ENCODE results near the gene HOXD12. TPM values are rescaled to one million over a fixed set of nuclear protein-coding genes. Genes with fewer than 3 reads are reported as not detected.

Gene HOXD12
- polyA plus RNA-seq, 1 donor (not counting 4 experiments of a cell fraction or from before 2014, with no cell fraction given) = not detected

GRCh38 chr2:176105730-176106580, 6.4 kb downstream of the HOXD12 start:
- Histone ChIP-seq H3K27me3 (ENCODE audit: control insufficient read depth, extremely low read depth, insufficient read depth, low read length) (peaks cover 94% of the 10 kb centered on the region), H3K4me2 (ENCODE audit: control insufficient read depth, extremely low read depth, insufficient read depth, low read depth, low read length) (peak overlapping the region; percentile 56), H4K20me1 (ENCODE audit: control insufficient read depth, extremely low read depth, insufficient read depth, low read length) (no peaks in the 10 kb centered on the region), H2AFZ (ENCODE audit: control insufficient read depth, low read length) (no peak overlapping the region), H3K4me1 (ENCODE audit: control insufficient read depth, extremely low read depth, insufficient read depth, low read length) (peaks cover 5% of the 10 kb centered on the region), H3K9me1 (ENCODE audit: control insufficient read depth, extremely low read depth, insufficient read depth, low read length) (no peaks in the 10 kb centered on the region), H3K9ac (ENCODE audit: control insufficient read depth, extremely low read depth, insufficient read depth, low read length) (no peak overlapping the region), H3K36me3 (ENCODE audit: control insufficient read depth in 2 of 2, extremely low read depth in 1 of 2, insufficient read depth in 2 of 2, low read length in 2 of 2) (no peaks in the 10 kb centered on the region), H3K9me3 (ENCODE audit: control insufficient read depth, low read depth, low read length) (no peaks in the 10 kb centered on the region), H3K79me2 (ENCODE audit: control insufficient read depth, insufficient read depth, low read length) (no peaks in the 10 kb centered on the region), H3K4me3 (ENCODE audit: control insufficient read depth in 2 of 3, extremely low read depth in 1 of 3, insufficient read depth in 2 of 3, low read depth in 1 of 3, low read length in 3 of 3) (peak overlapping the region in 2 of 3 experiments; percentile 27 to 48), H3K27ac (ENCODE audit: control insufficient read depth, insufficient read depth, low read length) (no peak overlapping the region)
- FAIRE-seq (no peak), DNase-seq (ENCODE audit: low read depth, low spot score) (no peak)
- dilution Hi-C loops (cut with MboI; ENCODE audit: extremely low pct_ligation_motif_present, low sequenced_read_pairs) = no loop called here
- peak; percentile 38 for TF ChIP-seq EZH2 (IDR thresholded peaks at IDR 0.05; ENCODE audit: low read length)
- TF ChIP-seq CTCF (optimal IDR thresholded peaks at IDR 0.05 in 1 of 3, IDR thresholded peaks at IDR 0.05 in 1 of 3, conservative IDR thresholded peaks at IDR 0.05 in 1 of 3; ENCODE audit: extremely low read depth in 1 of 3, insufficient read depth in 2 of 3, low read length in 3 of 3) = no peak

- FAIRE-seq (no peak), DNase-seq (ENCODE audit: low read depth, low spot score) (no peak)
- H2AFZ ChIP-seq (ENCODE audit: control insufficient read depth, low read length) = no peak within 1 kb of the TSS
- no peak within 1 kb of the TSS for H3K9ac ChIP-seq (ENCODE audit: control insufficient read depth, extremely low read depth, insufficient read depth, low read length)
- dilution Hi-C loops (cut with MboI; ENCODE audit: extremely low pct_ligation_motif_present, low sequenced_read_pairs) = no loop called here
- H4K20me1 ChIP-seq (ENCODE audit: control insufficient read depth, extremely low read depth, insufficient read depth, low read length) = peaks cover 2% of the 10 kb centered on the region
- peak within 1 kb of the TSS; percentile 56 for H3K4me2 ChIP-seq (ENCODE audit: control insufficient read depth, extremely low read depth, insufficient read depth, low read depth, low read length)
- H3K79me2 ChIP-seq (ENCODE audit: control insufficient read depth, insufficient read depth, low read length) = no peaks in the 10 kb centered on the region
- no peak within 1 kb of the TSS for H3K27ac ChIP-seq (ENCODE audit: control insufficient read depth, insufficient read depth, low read length)
- no peaks in the 10 kb centered on the region for H3K9me1 ChIP-seq (ENCODE audit: control insufficient read depth, extremely low read depth, insufficient read depth, low read length)
- H3K27me3 ChIP-seq (ENCODE audit: control insufficient read depth, extremely low read depth, insufficient read depth, low read length) = peaks cover 94% of the 10 kb centered on the region
- peak within 1 kb of the TSS; percentile 14 to 48 (median 43) for H3K4me3 ChIP-seq (ENCODE audit: control insufficient read depth in 2 of 3, extremely low read depth in 1 of 3, insufficient read depth in 2 of 3, low read depth in 1 of 3, low read length in 3 of 3)
- no peaks in the 10 kb centered on the region for H3K36me3 ChIP-seq (ENCODE audit: control insufficient read depth in 2 of 2, extremely low read depth in 1 of 2, insufficient read depth in 2 of 2, low read length in 2 of 2)
- H3K4me1 ChIP-seq (ENCODE audit: control insufficient read depth, extremely low read depth, insufficient read depth, low read length) = peaks cover 5% of the 10 kb centered on the region
- H3K9me3 ChIP-seq (ENCODE audit: control insufficient read depth, low read depth, low read length) = no peaks in the 10 kb centered on the region
- TF ChIP-seq CTCF (optimal IDR thresholded peaks at IDR 0.05 in 1 of 3, IDR thresholded peaks at IDR 0.05 in 1 of 3, conservative IDR thresholded peaks at IDR 0.05 in 1 of 3; ENCODE audit: extremely low read depth in 1 of 3, insufficient read depth in 2 of 3, low read length in 3 of 3) (no peak), EZH2 (IDR thresholded peaks at IDR 0.05; ENCODE audit: low read length) (peak; percentile 98)
These were observed 7.3 kb downstream of the HOXD12 start, which contains the start of gene HOXD11 for GRCh38 chr2:176106581-176107539. HOXD11 (plus strand) TSS chr2:176107280; CDS start chr2:176107356, 76 bp downstream.

Measured in keratinocyte (primary cell).